GM19372 (cell line): ENCODE results near the gene RUVBL2.
A peak's percentile ranks its signal among the peaks of the same experiment; 100 is the strongest.

Source experiments
- ATAC-seq: cut with Tn5 transposase; IDR thresholded peaks from one replicate; pipeline ENCODE4 v1.9.1; 2021; ENCODE audit warnings: mild to moderate bottlenecking, low read depth, moderate library complexity; ENCODE audit not compliant: unreplicated experiment

RUVBL2 gene

DNA sequence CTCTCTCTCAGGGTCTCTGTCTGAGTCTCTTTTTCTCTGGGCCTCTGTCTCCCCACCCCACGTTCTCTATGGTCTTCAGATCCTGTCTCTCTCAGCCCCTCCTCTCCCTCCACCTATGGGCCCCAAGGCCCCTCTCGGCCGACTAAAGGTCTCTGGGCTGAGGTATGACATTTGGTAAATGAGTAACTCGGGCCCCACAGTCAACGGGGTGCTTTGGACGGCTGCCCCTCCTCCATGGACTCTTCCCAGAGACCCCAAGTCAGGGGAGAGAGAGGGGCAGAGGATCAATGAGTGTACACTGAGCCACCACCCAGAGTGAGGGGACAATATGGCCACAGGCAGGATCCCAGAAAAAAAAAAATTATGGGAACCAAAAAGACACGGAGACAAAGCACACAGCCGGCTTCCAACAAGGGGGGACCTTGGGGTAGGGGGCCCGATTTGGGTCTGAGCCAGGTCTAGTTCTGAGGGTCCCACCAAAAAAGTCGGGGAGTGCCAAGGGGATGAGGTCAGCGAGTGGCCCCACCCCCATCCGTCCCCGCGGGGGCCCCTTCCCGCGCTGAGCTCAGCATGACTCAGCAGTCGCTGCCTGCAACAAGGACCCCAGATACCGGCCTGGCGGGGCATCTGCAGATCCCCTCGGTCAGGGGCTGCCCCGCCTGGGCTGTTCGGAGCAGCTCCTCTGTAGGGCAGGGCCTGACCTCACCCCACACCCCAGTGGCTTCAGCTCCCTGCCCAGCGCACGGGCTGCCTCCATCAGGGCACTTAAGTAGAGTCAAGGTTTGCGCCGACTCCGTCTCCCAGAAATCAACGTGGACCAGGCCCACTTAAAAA is 30.1 kb upstream of the RUVBL2 start:
- ATAC-seq = no peak

DNA sequence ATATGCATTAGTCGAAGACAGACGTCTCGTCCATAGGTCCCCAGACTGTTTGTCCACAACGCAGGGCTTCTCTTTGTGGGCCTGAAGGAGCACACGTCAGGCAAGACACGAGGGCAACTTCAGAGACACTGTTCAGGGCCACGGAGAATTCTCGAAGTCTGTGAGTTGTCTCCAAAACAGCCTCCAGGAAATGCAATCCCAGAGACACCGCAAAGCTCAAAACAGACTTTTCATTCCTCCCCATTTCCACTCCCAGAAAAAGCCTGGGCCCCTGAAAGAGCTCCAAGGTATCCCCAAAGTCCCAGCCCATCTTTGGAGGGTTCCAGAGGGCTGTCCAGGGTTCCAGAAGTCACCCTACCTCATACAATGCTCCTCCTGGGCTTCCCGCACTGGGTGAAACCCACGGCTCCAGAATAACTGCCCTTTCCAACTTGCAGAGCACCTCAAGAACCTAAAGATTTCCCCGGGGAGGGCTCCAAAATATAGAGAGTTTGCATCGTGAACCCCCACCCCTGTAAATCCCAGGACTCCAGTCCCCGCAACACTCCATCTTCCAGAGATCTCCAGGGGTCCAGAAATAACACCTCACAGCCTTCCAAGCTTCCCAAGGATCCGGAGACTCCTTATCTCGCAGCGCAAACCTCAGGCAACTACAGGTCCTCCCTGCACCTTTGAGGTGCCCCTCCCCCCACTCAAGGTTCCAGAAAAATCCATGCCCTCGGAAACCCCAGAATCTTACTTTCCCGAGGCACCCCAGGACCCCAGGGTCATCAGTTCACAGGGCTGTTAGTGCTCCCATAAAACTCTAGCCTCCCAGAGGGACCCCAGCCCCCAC is 29.3 kb upstream of the RUVBL2 start:
- ATAC-seq = no peak

DNA sequence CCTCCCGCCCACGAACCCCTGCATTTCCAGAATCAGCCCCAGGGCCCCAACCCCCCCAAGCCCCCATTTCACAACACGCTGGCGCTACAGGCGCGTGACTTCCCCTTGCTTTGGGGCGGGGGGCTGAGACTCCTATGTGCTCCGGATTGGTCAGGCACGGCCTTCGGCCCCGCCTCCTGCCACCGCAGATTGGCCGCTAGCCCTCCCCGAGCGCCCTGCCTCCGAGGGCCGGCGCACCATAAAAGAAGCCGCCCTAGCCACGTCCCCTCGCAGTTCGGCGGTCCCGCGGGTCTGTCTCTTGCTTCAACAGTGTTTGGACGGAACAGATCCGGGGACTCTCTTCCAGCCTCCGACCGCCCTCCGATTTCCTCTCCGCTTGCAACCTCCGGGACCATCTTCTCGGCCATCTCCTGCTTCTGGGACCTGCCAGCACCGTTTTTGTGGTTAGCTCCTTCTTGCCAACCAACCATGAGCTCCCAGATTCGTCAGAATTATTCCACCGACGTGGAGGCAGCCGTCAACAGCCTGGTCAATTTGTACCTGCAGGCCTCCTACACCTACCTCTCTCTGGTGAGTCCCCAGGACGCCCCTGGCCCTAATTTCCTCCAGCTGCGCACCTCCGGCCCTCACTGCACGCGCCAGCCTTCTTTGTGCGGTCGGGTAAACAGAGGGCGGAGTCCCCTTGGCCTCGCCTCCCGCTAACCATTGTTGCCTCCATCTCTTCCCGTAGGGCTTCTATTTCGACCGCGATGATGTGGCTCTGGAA is 28.5 kb upstream of the RUVBL2 start, which contains the start of gene FTL:
Gene FTL (plus strand): TSS at position 270 of the 766 bp plus-strand sequence. CDS start 199 bp downstream, at position 469.
- ATAC-seq = peak; percentile 60

- ATAC-seq = peak; percentile 28
These were observed 27.7 kb upstream of the RUVBL2 start for GRCh38 chr19:48965806-48966540.

DNA sequence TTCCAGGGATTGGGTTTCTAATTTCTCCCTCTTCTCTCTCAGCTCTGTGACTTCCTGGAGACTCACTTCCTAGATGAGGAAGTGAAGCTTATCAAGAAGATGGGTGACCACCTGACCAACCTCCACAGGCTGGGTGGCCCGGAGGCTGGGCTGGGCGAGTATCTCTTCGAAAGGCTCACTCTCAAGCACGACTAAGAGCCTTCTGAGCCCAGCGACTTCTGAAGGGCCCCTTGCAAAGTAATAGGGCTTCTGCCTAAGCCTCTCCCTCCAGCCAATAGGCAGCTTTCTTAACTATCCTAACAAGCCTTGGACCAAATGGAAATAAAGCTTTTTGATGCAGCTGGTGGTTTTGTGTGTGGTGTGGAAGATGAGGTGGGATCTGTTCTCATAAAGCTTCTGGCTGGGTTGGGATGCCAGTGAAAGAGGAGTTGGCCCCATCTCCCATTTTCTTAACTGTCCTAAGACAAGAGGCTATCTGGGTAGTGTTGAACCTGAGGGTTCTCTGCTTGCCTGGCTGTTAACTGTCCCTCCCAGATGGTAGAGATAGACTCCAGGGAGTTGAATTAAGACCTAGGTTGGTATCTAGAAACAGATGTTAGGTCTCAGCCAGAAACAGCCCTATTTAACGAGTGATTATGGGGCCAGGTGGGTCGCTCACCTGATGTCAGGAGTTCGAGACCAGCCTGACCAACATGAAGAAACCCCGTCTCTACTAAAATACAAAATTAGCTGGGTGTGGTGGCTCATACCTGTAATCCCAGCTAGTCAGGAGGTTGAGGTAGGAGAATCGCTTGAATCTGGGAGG is 26.9 kb upstream of the RUVBL2 start:
- ATAC-seq = no peak

- no peak for ATAC-seq
These were observed 26.1 kb upstream of the RUVBL2 start for GRCh38 chr19:48967346-48968178.

DNA sequence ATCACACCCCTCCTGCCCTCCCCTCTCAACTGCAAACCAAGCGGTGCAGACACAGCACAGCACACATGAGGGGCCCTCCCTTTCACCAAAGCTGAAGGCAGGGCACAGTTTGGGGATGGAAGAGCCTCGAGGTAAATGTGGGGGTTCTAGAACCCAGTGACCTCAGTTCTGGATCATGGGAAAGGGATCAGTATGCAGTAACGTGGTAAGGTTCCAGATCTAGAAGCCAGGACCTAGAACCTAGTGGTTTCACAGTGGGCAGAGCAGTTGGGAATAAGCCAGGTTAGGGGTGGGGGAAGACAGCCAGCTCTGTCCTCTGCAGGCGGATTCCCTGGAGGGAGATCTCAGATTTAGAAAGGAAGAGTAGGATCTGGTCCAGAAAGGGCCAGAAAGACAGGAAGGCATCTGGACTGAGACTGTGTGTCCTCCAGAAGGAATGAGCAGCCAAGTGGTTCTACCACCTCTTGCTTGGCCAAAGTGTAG is 25.5 kb upstream of the RUVBL2 start:
- no peak for ATAC-seq

DNA sequence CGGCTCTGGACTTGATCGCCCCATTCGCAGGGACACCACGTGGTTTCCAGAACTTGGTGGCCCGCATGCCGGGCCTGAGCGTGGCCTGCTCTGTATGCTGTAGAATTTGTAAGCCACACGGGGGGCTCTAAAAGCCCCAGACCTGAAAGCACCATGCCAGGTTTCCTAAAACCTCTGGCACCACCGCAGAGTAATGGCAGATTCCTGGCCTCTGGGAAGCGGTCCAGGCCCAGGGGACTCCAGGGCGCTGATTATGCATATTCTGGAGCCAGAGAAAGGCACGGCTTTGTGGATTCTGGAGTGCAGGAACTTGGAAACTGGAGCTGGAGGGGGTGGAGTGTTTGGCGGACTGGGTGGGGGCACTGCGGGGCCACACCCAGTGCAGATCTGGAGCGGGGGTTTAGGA is 24.9 kb upstream of the RUVBL2 start:
- no peak for ATAC-seq

DNA sequence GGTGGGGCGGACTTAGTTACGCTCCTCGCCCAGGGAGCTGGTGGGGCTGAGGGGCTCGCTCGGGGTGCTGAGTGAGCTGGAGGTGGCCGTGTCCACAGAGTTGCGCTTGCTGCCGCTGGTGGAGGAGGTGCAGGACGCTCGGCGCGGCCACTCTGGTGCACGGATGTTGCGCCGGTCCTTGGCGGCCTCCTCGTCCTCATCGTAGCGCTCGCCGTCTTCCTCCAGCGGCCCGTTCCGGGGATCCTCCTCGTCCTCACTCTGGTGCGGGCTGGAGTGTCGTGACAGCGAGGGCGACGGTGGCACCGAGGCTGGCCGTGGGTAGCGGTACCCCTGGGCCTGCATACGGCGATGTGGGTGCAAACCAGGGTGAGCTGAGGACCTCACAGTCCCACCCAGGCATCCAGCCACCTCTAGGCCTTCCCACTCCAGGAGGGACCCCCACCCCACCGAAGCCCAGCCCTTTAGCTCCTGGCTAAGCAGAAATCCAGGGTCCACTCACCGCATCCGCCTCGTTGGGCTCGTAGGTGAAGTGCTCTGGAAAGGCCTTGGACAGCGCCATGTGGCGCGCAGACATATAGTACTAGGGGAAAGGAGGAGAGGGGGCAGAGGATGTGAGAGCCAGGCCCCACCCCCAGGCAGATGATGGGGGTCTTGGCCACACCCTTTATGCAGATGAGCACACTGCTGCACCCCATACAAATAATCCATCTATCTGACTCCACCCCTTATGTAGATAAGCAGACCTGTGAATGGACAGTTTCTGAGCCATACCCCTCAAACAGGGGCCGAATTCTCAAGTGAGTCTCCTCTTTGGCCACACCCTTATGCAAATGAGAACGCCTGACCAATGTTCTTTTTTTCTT is 24.2 kb upstream of the RUVBL2 start:
- ATAC-seq = no peak

DNA sequence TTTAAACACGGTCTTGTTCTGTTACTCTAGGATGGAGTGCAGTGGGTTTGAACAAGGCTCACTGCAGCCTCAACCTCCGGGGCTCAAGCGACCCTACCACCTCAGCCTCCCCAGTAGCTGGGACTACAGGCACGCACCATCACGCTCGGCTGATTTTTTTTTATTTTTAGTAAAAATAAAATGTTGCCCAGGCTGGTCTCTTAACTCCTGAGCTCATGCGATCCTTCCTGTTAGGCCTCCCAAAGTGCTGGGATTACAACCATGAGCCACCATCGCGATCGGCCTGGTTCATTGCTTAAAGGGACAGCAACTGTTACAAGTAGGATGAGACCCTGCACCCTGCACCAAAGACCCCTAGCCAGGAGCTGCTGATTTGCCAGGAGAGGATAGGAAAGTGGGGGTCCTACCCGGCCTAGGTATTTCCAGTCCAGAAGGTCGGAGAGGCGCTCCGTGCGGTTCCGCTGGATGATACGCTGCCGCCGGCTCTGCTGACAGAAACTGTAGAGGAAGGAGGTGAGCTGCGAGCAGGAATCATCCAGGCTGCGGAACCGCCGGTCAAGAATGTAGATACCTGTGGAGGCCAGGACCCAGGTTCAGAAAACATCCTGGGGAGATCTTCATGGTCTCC is 23.4 kb upstream of the RUVBL2 start:
- ATAC-seq = no peak

DNA sequence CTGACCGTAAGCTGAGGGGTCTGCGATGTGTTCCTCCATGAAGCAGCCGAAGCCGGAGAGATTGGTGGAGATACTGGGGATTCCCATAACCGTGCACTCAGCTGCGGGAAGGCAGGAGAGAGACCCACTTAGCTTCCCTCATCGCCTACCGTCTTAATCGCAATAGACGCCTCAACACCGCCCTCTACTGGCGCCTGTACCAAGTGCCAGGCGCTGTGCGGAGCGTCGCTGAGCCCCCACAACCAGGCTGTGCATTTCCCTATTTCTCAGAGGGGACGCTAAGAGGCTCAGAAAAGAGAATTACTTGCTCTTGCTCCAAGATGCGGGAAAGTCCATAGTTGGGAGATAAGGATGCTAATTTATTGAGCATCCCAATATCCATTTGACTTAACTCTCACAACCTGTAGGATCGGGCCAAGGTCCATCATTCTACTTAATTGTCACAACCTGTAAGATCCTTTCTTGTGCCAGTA is 22.7 kb upstream of the RUVBL2 start:
- ATAC-seq = no peak

DNA sequence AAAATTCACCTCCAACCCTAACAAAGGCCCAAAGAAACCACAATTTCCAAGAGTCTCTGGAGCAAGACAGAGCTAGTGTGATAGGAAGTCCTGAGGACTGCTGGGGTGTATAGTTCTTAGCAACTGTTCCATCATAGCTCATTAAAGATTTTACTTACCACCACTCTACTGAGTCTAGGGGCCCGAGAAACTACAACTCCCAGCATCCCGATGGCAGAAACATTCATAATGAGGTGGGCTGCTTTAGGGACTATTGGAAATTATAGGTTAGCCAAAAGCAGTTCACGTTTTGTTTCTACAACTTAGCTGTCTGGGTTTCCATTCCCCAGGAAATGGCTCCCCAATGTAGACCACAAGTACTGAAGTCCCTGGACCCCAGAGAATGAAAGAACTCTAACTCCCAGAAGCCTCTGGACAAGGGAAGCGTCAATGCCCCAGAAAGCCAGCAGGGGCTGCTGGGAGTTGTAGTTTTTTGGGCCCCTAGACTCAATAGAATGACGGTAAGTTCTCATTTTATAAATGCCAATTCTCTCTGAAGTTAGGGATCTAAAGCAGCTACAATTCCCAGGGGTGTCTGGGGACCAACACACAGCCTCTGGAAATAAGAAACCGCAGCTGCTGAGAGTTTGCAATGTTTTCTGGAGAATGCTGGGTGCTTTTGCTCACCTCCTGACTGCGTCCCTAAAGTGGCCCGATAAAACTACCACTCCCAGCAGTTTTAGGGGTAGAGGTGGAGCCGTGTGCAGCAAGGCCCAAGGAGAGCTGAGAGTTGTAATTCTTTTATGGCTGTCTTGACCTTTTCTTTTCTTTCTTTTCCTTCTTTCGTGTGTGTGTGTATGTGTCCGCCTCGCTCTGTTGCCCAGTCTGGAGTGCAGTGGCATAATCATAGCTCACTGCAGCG is 17.5 kb upstream of the RUVBL2 start:
- ATAC-seq = no peak

DNA sequence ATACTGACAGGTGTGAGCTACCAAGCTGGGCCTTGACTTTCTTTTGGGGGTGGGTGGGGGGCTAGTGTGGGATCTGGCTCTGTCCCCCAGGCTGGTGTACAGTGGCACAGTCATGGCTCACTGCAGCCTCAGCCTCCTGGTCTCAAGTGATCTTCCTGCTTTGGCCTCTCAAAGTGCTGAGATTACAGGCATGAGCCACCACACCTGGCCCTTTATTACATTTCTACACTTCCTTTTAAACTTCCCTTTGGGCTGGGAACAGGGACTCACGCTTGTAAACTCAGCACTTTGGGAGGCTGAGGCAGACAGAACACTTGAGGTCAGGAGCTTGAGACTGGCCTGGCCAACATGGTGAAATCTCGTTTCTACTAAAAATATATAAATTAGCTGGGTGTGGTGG is 16.6 kb upstream of the RUVBL2 start:
- ATAC-seq = no peak

GRCh38 chr19:48982280-48982679 is 11.4 kb upstream of the RUVBL2 start:
- no peak for ATAC-seq

DNA sequence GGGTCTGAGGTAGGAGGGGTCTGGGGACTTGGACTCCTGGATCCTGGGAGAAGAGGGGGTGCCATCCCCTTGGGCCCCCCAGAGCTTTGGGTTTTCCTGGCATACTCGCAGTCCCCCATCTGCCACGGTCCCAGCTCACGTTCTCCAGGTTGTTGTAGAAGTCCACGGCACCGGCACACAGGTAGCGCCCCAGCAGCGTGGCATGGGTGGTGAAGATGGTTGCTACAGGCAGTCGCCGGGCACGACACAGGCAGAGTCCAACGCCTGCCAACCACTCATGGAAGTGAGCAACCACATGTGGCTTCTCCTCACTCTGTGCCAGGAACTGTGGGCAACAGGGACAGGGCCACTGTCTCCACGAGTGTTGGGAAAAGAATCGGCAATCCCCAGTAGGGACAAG is 8.0 kb upstream of the RUVBL2 start:
- no peak for ATAC-seq

DNA sequence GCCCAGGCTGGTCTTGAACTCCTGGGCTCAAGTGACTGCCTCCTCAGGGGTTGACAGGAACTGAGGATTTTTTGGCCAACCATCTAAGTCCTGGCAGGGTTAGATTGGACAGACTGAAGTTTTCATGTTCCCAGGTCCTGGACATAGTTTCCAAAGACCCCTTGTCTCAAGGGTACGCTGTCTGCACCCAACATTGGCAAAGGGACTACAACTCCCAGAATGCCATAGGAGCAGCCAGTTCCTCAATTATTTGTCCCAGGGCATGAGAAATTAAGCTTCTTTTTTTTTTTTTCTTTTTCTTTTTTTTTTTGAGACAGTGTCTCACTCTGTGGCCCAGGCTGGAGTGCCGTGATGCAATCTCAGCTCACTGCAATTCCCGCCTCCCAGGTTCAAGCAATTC is 7.5 kb upstream of the RUVBL2 start:
- ATAC-seq = no peak
